Ishikawa (cell line): ENCODE data around the gene BSG.

Source experiments
- CREB1 ChIP-seq: IDR thresholded peaks from 2 replicates; pipeline ENCODE4 v1.6.1; 2012; ENCODE audit warnings: low read depth
- EGR1 ChIP-seq: IDR thresholded peaks from 2 replicates; pipeline ENCODE4 v1.6.1; 2012
- EP300 ChIP-seq: IDR thresholded peaks from 2 replicates; pipeline ENCODE4 v1.6.1; 2012; ENCODE audit warnings: borderline replicate concordance
- FOXM1 ChIP-seq: IDR thresholded peaks from 2 replicates; pipeline ENCODE4 v1.6.1; 2012; ENCODE audit warnings: low read depth, borderline replicate concordance
- RAD21 ChIP-seq: IDR thresholded peaks from 2 replicates; pipeline ENCODE4 v1.6.1; 2012; ENCODE audit warnings: low read depth
- TAF1 ChIP-seq: IDR thresholded peaks from 2 replicates; pipeline ENCODE4 v1.6.1; 2012; ENCODE audit warnings: low read depth, mild to moderate bottlenecking
- TCF12 ChIP-seq: IDR thresholded peaks from 2 replicates; pipeline ENCODE4 v1.6.1; 2012; ENCODE audit warnings: low read depth
- TEAD4 ChIP-seq: IDR thresholded peaks from 2 replicates; pipeline ENCODE4 v1.6.1; 2012
- YY1 ChIP-seq: IDR thresholded peaks from 2 replicates; pipeline ENCODE4 v1.6.1; 2012; ENCODE audit warnings: low read depth
- TF ChIP-seq, protein P1 (sequence below): IDR thresholded peaks from 2 replicates; pipeline ENCODE4 v1.6.1; 2012
- TF ChIP-seq, protein P2 (sequence below): IDR thresholded peaks from 2 replicates; pipeline ENCODE4 v1.6.1; 2012
- TF ChIP-seq, protein P3 (sequence below): IDR thresholded peaks from 2 replicates; pipeline ENCODE4 v1.6.1; 2012; ENCODE audit warnings: low read depth, mild to moderate bottlenecking

DNA sequence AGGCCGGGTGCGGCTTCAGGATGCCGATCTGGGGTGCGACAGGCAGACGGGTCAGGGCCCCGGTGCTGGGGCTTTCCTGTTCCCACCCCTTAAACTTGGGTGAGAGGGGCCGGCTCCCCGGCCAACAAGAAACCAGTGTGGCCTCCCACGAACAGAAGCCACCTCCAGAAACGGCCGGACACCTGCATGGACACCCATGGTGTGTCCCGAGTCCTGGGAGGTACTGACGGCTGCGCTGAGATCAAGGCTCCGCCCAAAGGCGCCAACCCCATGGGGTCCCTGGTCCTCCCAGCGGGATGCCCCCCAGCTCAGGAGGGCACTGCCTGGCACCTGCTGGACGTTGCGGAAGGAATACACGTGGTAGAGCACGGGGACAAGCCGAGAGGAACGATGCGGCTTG lies 49.4 kb downstream of the BSG start:
- TF ChIP-seq TAF1 (no peak), YY1 (no peak), TCF12 (no peak), FOXM1 (no peak), CREB1 (no peak), EP300 (no peak), EGR1 (no peak), TEAD4 (no peak), RAD21 (no peak)
- TF ChIP-seq, protein P1, sequence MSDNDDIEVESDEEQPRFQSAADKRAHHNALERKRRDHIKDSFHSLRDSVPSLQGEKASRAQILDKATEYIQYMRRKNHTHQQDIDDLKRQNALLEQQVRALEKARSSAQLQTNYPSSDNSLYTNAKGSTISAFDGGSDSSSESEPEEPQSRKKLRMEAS = no peak
- TF ChIP-seq, protein P2, sequence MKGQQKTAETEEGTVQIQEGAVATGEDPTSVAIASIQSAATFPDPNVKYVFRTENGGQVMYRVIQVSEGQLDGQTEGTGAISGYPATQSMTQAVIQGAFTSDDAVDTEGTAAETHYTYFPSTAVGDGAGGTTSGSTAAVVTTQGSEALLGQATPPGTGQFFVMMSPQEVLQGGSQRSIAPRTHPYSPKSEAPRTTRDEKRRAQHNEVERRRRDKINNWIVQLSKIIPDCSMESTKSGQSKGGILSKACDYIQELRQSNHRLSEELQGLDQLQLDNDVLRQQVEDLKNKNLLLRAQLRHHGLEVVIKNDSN = no peak
- TF ChIP-seq, protein P3, sequence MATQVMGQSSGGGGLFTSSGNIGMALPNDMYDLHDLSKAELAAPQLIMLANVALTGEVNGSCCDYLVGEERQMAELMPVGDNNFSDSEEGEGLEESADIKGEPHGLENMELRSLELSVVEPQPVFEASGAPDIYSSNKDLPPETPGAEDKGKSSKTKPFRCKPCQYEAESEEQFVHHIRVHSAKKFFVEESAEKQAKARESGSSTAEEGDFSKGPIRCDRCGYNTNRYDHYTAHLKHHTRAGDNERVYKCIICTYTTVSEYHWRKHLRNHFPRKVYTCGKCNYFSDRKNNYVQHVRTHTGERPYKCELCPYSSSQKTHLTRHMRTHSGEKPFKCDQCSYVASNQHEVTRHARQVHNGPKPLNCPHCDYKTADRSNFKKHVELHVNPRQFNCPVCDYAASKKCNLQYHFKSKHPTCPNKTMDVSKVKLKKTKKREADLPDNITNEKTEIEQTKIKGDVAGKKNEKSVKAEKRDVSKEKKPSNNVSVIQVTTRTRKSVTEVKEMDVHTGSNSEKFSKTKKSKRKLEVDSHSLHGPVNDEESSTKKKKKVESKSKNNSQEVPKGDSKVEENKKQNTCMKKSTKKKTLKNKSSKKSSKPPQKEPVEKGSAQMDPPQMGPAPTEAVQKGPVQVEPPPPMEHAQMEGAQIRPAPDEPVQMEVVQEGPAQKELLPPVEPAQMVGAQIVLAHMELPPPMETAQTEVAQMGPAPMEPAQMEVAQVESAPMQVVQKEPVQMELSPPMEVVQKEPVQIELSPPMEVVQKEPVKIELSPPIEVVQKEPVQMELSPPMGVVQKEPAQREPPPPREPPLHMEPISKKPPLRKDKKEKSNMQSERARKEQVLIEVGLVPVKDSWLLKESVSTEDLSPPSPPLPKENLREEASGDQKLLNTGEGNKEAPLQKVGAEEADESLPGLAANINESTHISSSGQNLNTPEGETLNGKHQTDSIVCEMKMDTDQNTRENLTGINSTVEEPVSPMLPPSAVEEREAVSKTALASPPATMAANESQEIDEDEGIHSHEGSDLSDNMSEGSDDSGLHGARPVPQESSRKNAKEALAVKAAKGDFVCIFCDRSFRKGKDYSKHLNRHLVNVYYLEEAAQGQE = no peak
